ENCODE results near the gene GNAI3.

The GNAI3 gene

DNA sequence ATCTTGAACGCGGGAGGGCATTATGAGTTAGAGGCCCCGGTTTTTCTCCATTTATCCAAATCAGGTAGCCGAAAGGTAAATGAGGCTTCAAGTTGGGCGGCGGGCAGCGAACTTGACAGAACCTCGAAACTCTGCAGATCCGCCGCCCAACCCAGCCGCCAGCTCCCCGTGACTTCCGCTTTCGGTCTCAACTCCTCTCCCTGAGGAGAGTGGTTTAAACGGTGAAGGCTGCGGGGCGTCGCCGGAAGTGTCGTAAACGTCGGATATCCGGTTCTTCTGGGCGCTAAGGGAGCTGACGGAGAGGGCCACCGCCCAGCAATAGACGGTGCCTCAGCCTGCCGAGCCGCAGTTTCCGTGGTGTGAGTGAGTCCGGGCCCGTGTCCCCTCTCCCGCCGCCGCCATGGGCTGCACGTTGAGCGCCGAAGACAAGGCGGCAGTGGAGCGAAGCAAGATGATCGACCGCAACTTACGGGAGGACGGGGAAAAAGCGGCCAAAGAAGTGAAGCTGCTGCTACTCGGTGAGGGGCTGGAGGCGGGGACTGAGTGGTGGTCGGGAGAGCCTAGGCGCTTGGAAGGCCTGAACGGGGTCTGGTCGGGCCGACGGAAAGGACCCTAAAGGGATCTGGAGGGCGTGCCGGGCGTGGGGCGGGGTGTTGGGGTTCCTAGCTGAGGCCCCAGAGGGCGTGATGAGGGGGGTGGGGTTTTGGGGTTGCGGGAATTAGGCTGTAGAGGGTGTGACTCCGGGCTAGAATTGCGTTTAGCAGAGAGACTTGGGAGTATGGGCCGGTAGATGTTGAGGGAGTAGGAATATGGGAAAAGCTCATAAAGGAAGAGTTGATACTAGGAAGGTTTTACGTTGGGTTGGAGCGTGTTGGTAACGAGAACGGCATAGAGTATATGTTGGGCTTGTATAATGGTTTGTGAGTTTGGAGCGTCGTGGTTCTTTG is at the start of gene GNAI3:
GNAI3 (plus strand) TSS at position 295 of the 947 bp plus-strand sequence; CDS start at position 401, 106 bp downstream.
- Histone ChIP-seq H3K9me3 (ENCODE audit: insufficient read depth, low read length) (no peaks in the 10 kb centered on the region), H4K20me1 (ENCODE audit: low read depth, low read length) (peaks cover 20% of the 10 kb centered on the region), H3K36me3 (ENCODE audit: low read length) (no peaks in the 10 kb centered on the region; the same call in 1 of the 2 replicates), H3K27me3 (ENCODE audit: low read length) (no peaks in the 10 kb centered on the region), H3K4me2 (ENCODE audit: low read depth, low read length, poor library complexity, severe bottlenecking) (peak within 1 kb of the TSS; percentile 88), H2AFZ (ENCODE audit: low read depth, low read length, severe bottlenecking) (peak within 1 kb of the TSS; percentile 81), H3F3A (ENCODE audit: insufficient read depth) (peaks cover 7% of the 10 kb centered on the region; the same call in 1 of the 2 replicates), H3K9me2 (replicated peaks; ENCODE audit: insufficient read depth, low read length) (no peaks in the 10 kb centered on the region), H3K79me2 (ENCODE audit: insufficient read depth, low read length) (peaks cover 55% of the 10 kb centered on the region), H3K9ac (ENCODE audit: low read length) (peak within 1 kb of the TSS; percentile 94), H3K27ac (ENCODE audit: low read depth, low read length) (peak within 1 kb of the TSS; percentile 81), H3K4me3 (ENCODE audit: insufficient read depth, low read length, poor library complexity, severe bottlenecking) (peak within 1 kb of the TSS; percentile 94)
- TF ChIP-seq, protein P1, sequence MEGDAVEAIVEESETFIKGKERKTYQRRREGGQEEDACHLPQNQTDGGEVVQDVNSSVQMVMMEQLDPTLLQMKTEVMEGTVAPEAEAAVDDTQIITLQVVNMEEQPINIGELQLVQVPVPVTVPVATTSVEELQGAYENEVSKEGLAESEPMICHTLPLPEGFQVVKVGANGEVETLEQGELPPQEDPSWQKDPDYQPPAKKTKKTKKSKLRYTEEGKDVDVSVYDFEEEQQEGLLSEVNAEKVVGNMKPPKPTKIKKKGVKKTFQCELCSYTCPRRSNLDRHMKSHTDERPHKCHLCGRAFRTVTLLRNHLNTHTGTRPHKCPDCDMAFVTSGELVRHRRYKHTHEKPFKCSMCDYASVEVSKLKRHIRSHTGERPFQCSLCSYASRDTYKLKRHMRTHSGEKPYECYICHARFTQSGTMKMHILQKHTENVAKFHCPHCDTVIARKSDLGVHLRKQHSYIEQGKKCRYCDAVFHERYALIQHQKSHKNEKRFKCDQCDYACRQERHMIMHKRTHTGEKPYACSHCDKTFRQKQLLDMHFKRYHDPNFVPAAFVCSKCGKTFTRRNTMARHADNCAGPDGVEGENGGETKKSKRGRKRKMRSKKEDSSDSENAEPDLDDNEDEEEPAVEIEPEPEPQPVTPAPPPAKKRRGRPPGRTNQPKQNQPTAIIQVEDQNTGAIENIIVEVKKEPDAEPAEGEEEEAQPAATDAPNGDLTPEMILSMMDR (IDR thresholded peaks at IDR 0.05; ENCODE audit: insufficient read depth, low read length, poor library complexity, severe bottlenecking) = no peak
- TF ChIP-seq EZH2phosphoT487 (conservative IDR thresholded peaks at IDR 0.05; ENCODE audit: low read length) = no peak

DNA sequence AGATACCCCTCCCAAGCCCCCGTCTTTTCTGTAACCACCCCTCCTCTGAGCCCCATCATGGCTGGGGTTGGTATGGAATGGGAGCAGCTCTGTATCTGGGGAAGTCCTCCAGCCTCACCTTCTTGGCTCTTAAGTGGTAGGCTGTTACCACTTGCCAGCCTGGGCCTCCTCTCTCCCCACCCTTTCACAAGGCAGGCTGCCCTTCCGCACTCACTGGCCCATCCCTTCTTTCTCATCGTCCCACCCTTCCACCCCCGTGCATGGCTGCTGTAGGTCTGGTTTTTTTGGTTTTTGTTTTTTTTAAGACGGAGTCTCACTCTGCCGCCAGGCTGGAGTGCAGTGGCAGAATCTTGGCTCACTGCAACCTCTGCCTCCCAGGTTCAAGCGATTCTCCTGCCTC is 49.3 kb upstream of the GNAI3 start:
- Histone ChIP-seq H3K9me3 (ENCODE audit: insufficient read depth, low read length) (no peaks in the 10 kb centered on the region), H3K27me3 (ENCODE audit: low read length) (no peaks in the 10 kb centered on the region), H3K4me2 (ENCODE audit: low read depth, low read length, poor library complexity, severe bottlenecking) (no peak overlapping the region), H3K9me2 (replicated peaks; ENCODE audit: insufficient read depth, low read length) (no peaks in the 10 kb centered on the region), H3K36me3 (ENCODE audit: low read length) (no peaks in the 10 kb centered on the region), H3K9ac (ENCODE audit: low read length) (no peak overlapping the region), H3K79me2 (ENCODE audit: insufficient read depth, low read length) (0 out of 2 replicates have a peak, but pooled peaks cover 3% of the 10 kb centered on the region), H4K20me1 (ENCODE audit: low read depth, low read length) (no peaks in the 10 kb centered on the region), H3K27ac (ENCODE audit: low read depth, low read length) (no peak overlapping the region), H3F3A (ENCODE audit: insufficient read depth) (no peaks in the 10 kb centered on the region), H2AFZ (ENCODE audit: low read depth, low read length, severe bottlenecking) (no peak overlapping the region), H3K4me3 (ENCODE audit: insufficient read depth, low read length, poor library complexity, severe bottlenecking) (no peak overlapping the region)
- no peak for TF ChIP-seq EZH2phosphoT487 (conservative IDR thresholded peaks at IDR 0.05; ENCODE audit: low read length)
- TF ChIP-seq, protein P1 (IDR thresholded peaks at IDR 0.05; ENCODE audit: insufficient read depth, low read length, poor library complexity, severe bottlenecking) = no peak

DNA sequence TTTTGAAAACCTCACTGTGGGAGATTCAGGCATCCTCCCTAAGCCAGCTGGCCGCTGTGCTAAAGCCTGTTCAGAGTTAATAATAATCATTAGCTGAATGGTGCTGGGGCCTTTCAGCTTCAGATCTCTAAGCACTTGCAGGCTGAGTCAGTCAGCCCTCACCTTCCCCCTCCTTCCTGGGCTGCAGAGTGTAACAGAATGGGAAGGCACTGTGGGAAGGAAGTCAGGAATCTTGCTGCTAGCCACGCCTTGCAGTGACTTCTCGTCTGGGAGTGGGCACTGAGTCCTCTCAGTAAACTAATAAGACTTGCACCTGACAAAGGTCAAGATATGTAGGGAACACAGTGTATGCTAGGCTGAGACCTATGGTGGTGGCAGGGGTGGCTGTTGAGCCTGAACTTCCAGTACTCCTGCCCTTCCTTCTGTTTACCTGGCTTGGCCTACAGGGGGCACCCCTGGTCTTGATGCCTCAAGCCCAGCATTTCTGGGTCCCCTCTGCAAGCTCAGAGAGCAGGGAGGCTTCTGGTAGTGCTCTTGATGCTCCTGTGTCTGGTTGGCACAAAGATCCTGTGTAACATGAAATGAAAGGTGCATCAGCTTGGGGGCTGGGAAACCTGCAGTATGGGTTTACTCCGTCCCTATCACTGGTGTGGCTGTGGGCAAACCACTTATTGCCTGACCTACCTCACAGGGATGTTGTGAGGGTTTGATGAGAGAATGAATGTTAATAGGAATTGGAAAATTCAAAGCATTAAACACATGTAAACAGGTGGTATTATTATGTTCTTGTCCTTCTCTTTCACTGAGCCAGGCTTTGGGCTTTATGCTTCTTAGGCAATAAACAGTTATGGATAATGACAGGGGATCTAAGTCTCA is 48.5 kb upstream of the GNAI3 start:
- H3K9ac ChIP-seq (ENCODE audit: low read length) = no peak overlapping the region
- no peak overlapping the region for H2AFZ ChIP-seq (ENCODE audit: low read depth, low read length, severe bottlenecking)
- H3K79me2 ChIP-seq (ENCODE audit: insufficient read depth, low read length) = 0 out of 2 replicates have a peak, but pooled peaks cover 3% of the 10 kb centered on the region
- no peaks in the 10 kb centered on the region for H3K9me2 ChIP-seq (replicated peaks; ENCODE audit: insufficient read depth, low read length)
- no peaks in the 10 kb centered on the region for H3F3A ChIP-seq (ENCODE audit: insufficient read depth)
- no peaks in the 10 kb centered on the region for H4K20me1 ChIP-seq (ENCODE audit: low read depth, low read length)
- TF ChIP-seq EZH2phosphoT487 (conservative IDR thresholded peaks at IDR 0.05; ENCODE audit: low read length) = no peak
- TF ChIP-seq, protein P1 (IDR thresholded peaks at IDR 0.05; ENCODE audit: insufficient read depth, low read length, poor library complexity, severe bottlenecking) = peak; percentile 22
- no peaks in the 10 kb centered on the region for H3K9me3 ChIP-seq (ENCODE audit: insufficient read depth, low read length)
- no peak overlapping the region for H3K4me2 ChIP-seq (ENCODE audit: low read depth, low read length, poor library complexity, severe bottlenecking)
- no peaks in the 10 kb centered on the region for H3K36me3 ChIP-seq (ENCODE audit: low read length)
- H3K27me3 ChIP-seq (ENCODE audit: low read length) = no peaks in the 10 kb centered on the region
- H3K4me3 ChIP-seq (ENCODE audit: insufficient read depth, low read length, poor library complexity, severe bottlenecking) = no peak overlapping the region
- H3K27ac ChIP-seq (ENCODE audit: low read depth, low read length) = no peak overlapping the region

All from SU-DHL-6 (cell line).